GM12878 (cell line): ENCODE measurements around the gene CCN5. TPM values are rescaled to one million over a fixed set of nuclear protein-coding genes. Genes with fewer than 3 reads are reported as not detected.

Experiments
- ATAC-seq: fragments of 200-7000 bp; cut with Tn5 transposase; 3 replicates; pipeline ENCODE4 v1.9.1; 2020; ENCODE audit warnings: mild to moderate bottlenecking, moderate library complexity
- BruUV-seq: library from RNA; stranded (reverse); fragments of 400-500 nt; replicated peaks from 2 replicates; lab custom pipeline; 2021; lab: Mats Ljungman, UMichigan
- CTCF ChIA-PET: fragments of 300-600 bp; sonication (Branson Sonifier 250); formaldehyde crosslinking; extraction: SDS; loops from one replicate; lab custom pipeline; 2021; ENCODE audit warnings: inconsistent platforms; lab: Yijun Ruan, JAX
- POLR2A ChIA-PET: fragments of 350-600 bp; formaldehyde crosslinking; extraction: SDS; loops from one replicate; lab custom pipeline; 2021; ENCODE audit warnings: inconsistent platforms; lab: Charles Lee
- RAD21 ChIA-PET: fragments of 300-600 bp; sonication (Branson Sonifier 250); formaldehyde crosslinking; loops from one replicate; lab custom pipeline; 2023; ENCODE audit warnings: antibody characterized with exemption; ENCODE audit not compliant: unreplicated experiment; lab: Charles Lee
- SMC1A ChIA-PET: fragments of 300-600 bp; sonication (Branson Sonifier 250); formaldehyde crosslinking; loops from one replicate; lab custom pipeline; 2023; ENCODE audit not compliant: unreplicated experiment, uncharacterized antibody; lab: Charles Lee
- DNase-seq: peaks from one replicate; pipeline ENCODE4 v3.0.0-alpha.2; 2011; ENCODE audit warnings: low read depth, low spot score
- FAIRE-seq: peaks from 3 replicates; lab custom pipeline; 2011; peaks lifted over from hg19 to GRCh38; lab: Jason Lieb, UNC
- H2AFZ ChIP-seq: 2 replicates; pipeline ENCODE4 v1.6.0; 2011; ENCODE audit warnings: low read depth, low read length, control low read depth; ENCODE audit not compliant: control insufficient read depth
- H3K27ac ChIP-seq: 2 replicates; pipeline ENCODE4 v1.5.1; 2011; ENCODE audit warnings: control low read depth; ENCODE audit not compliant: control insufficient read depth, insufficient read depth
- H3K27me3 ChIP-seq, 2 experiments: replicated peaks in 1 of 2; 2 replicates each; pipeline versions ENCODE4 v1.6.0 to v1.6.1; 2011; ENCODE audit warnings: low read length in 1 of 2; ENCODE audit not compliant: control insufficient read depth in 2 of 2, insufficient read depth in 2 of 2
- H3K36me3 ChIP-seq, 2 experiments: 2 replicates each; pipeline ENCODE4 v1.5.1; 2011; ENCODE audit warnings: low read length in 1 of 2; ENCODE audit not compliant: control insufficient read depth in 2 of 2, insufficient read depth in 2 of 2
- H3K4me1 ChIP-seq: 2 replicates; pipeline ENCODE4 v1.6.1; 2011; ENCODE audit warnings: mild to moderate bottlenecking, low read length, moderate library complexity, mixed read lengths; ENCODE audit not compliant: control insufficient read depth, insufficient read depth
- H3K4me2 ChIP-seq: 2 replicates; pipeline ENCODE4 v1.6.0; 2011; ENCODE audit warnings: control low read depth; ENCODE audit not compliant: control insufficient read depth, insufficient read depth
- H3K4me3 ChIP-seq: fragments of 200-600 bp; sonication (generic); 2 replicates; pipeline ENCODE4 v1.5.1; 2016
- H3K79me2 ChIP-seq: 2 replicates; pipeline ENCODE4 v1.6.0; 2011; ENCODE audit warnings: low read length; ENCODE audit not compliant: control insufficient read depth, insufficient read depth
- H3K9ac ChIP-seq: 2 replicates; pipeline ENCODE4 v1.8.0; 2011; ENCODE audit warnings: low read length, control low read depth, mixed read lengths; ENCODE audit not compliant: control insufficient read depth, insufficient read depth
- H3K9me3 ChIP-seq: replicated peaks from 3 replicates; pipeline ENCODE4 v1.5.1; 2011; ENCODE audit warnings: mild to moderate bottlenecking, low read length; ENCODE audit not compliant: control insufficient read depth, insufficient read depth
- H4K20me1 ChIP-seq: 2 replicates; pipeline ENCODE4 v1.6.0; 2011; ENCODE audit not compliant: control insufficient read depth, insufficient read depth
- SKIL ChIP-seq: fragments of 450-650 bp; IDR thresholded peaks from 2 replicates; pipeline ENCODE4 v1.6.1; 2017; ENCODE audit warnings: mild to moderate bottlenecking, low read depth, inconsistent platforms; ENCODE audit not compliant: poor library complexity, severe bottlenecking
- WGBS: methylation state at CpG from one replicate; pipeline ENCODE4 v1.1.6; 2016; ENCODE audit warnings: low lambda C conversion rate; ENCODE audit not compliant: insufficient replicate concordance, insufficient coverage; ENCODE audit errors: missing lambda C conversion rate; 5-methylcytosine and 5-hydroxymethylcytosine counted together
- in situ Hi-C: fragments of 300-500 bp; cut with MboI; formaldehyde crosslinking; loops from 9 replicates; pipeline ENCODE4 v1.14.3; 2018; ENCODE audit warnings: mixed read lengths
- intact Hi-C: fragments of 100-400 bp; cut with micrococcal nuclease; formaldehyde crosslinking; loops from one replicate; pipeline ENCODE4 v1.14.2; 2022; ENCODE audit not compliant: unreplicated experiment
- polyA plus RNA-seq, 11 experiments: library from polyadenylated mRNA; depleted of rRNA in 4 of 11; unstranded in 6 of 11; stranded (reverse) in 5 of 11; fragments of >200 nt; fragmentation: Nextera tagmentation in 4 of 11; fragmentation: Illumina TruSeq in 1 of 11; extraction: Ambion mirVana in 4 of 11; extraction: Trizol in 1 of 11; gene quantifications; 1 replicate in 1 of 11; 2 replicates in 10 of 11; pipeline versions ENCODE4 v1.2.1 to v1.2.3, GENCODE V29; 2011 to 2016; ENCODE audit warnings: inconsistent platforms in 2 of 11, missing spikeins in 2 of 11, low read depth in 1 of 11
- total RNA-seq, 4 experiments: library from RNA; depleted of rRNA in 3 of 4; stranded (reverse); fragments of >200 nt in 3 of 4; fragmentation: Illumina TruSeq in 1 of 4; extraction: Trizol in 1 of 4; gene quantifications; 2 replicates each; pipeline versions ENCODE4 v1.2.1 to v1.2.3, GENCODE V29; 2013 to 2021
- TF ChIP-seq, protein P1 (sequence below): IDR thresholded peaks from 2 replicates; pipeline ENCODE4 v1.6.1; 2012; ENCODE audit warnings: low read length, inconsistent platforms

CCN5 gene
- total and polyA plus RNA-seq, 10 of the 15 experiments (the other 5 are each of a cell fraction or from before 2014, with no cell fraction given): 0.14 to 0.15 TPM; not detected in 8

GRCh38 chr20:44707018-44707579 is 8.1 kb upstream of the CCN5 start:
- Histone ChIP-seq H3K27ac (no peak overlapping the region), H2AFZ (no peak overlapping the region), H3K27me3 (peaks cover 0 to 3% of the 10 kb centered on the region in 2 experiments; a peak in 2 of 4 replicates), H3K36me3 (no peaks in the 10 kb centered on the region), H3K79me2 (no peaks in the 10 kb centered on the region), H3K9me3 (no peaks in the 10 kb centered on the region), H3K9ac (no peak overlapping the region), H3K4me2 (no peak overlapping the region), H3K4me1 (peaks cover 4% of the 10 kb centered on the region), H4K20me1 (no peaks in the 10 kb centered on the region), H3K4me3 (no peak overlapping the region)
- ChIA-PET RAD21 (no interaction called here), CTCF (no interaction called here), POLR2A (no interaction called here), SMC1A (no interaction called here)
- TF ChIP-seq, protein P1, sequence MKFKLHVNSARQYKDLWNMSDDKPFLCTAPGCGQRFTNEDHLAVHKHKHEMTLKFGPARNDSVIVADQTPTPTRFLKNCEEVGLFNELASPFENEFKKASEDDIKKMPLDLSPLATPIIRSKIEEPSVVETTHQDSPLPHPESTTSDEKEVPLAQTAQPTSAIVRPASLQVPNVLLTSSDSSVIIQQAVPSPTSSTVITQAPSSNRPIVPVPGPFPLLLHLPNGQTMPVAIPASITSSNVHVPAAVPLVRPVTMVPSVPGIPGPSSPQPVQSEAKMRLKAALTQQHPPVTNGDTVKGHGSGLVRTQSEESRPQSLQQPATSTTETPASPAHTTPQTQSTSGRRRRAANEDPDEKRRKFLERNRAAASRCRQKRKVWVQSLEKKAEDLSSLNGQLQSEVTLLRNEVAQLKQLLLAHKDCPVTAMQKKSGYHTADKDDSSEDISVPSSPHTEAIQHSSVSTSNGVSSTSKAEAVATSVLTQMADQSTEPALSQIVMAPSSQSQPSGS: no peak
- no peak for TF ChIP-seq SKIL
- DNase-seq: no peak
- intact Hi-C loops (no loop called here), in situ Hi-C loops (no loop called here)
- FAIRE-seq: no peak
- WGBS: 26% methylated on average over 5 of the region's 5 CpGs
- BruUV-seq: no TSS peak
- ATAC-seq: no peak
